Subcutaneous adipose tissue (tissue), 4 donors: ENCODE measurements around the gene NKAIN1. TPM values are rescaled to one million over a fixed set of nuclear protein-coding genes. Genes with fewer than 3 reads are reported as not detected.

ENCODE experiments used
- CTCF ChIP-seq: fragments of 450-650 bp; IDR thresholded peaks from one replicate; pipeline ENCODE4 v1.5.1; 2016; ENCODE audit warnings: low read depth, mild to moderate bottlenecking, control low read depth, antibody characterized with exemption, moderate library complexity
- total RNA-seq, 4 donors: library from RNA; depleted of rRNA; stranded (reverse); fragments of >200 nt; gene quantifications; one replicate each; pipeline ENCODE4 v1.1.0, GENCODE V29; 2016

NKAIN1 gene
- total RNA-seq, 4 donors from 2014 or later = not detected

GRCh38 chr1:31196685-31197084, 43.0 kb downstream of the NKAIN1 start:
- no peak for TF ChIP-seq CTCF

GRCh38 chr1:31193729-31194128, 46.0 kb downstream of the NKAIN1 start:
- TF ChIP-seq CTCF = no peak

- no peak for TF ChIP-seq CTCF
Measured at GRCh38 chr1:31191281-31191680, 48.4 kb downstream of the NKAIN1 start.

- no peak for TF ChIP-seq CTCF
Measured at GRCh38 chr1:31189696-31190674, 49.7 kb downstream of the NKAIN1 start.

- no peak for TF ChIP-seq CTCF
Measured at GRCh38 chr1:31183927-31184554, 55.6 kb downstream of the NKAIN1 start.

- TF ChIP-seq CTCF = no peak
Measured at GRCh38 chr1:31183126-31183525, 56.6 kb downstream of the NKAIN1 start.

- TF ChIP-seq CTCF = no peak
Measured at GRCh38 chr1:31182352-31182751, 57.3 kb downstream of the NKAIN1 start.
